AG08396 (cell line): Measurements from ENCODE around the gene ARHGAP4.
A peak's percentile ranks its signal among the peaks of the same experiment; 100 is the strongest.

Experiments used
- DNase-seq: peaks from one replicate; pipeline ENCODE4 v3.0.0; 2012; ENCODE audit warnings: low spot score, mixed read lengths

Gene ARHGAP4

DNA sequence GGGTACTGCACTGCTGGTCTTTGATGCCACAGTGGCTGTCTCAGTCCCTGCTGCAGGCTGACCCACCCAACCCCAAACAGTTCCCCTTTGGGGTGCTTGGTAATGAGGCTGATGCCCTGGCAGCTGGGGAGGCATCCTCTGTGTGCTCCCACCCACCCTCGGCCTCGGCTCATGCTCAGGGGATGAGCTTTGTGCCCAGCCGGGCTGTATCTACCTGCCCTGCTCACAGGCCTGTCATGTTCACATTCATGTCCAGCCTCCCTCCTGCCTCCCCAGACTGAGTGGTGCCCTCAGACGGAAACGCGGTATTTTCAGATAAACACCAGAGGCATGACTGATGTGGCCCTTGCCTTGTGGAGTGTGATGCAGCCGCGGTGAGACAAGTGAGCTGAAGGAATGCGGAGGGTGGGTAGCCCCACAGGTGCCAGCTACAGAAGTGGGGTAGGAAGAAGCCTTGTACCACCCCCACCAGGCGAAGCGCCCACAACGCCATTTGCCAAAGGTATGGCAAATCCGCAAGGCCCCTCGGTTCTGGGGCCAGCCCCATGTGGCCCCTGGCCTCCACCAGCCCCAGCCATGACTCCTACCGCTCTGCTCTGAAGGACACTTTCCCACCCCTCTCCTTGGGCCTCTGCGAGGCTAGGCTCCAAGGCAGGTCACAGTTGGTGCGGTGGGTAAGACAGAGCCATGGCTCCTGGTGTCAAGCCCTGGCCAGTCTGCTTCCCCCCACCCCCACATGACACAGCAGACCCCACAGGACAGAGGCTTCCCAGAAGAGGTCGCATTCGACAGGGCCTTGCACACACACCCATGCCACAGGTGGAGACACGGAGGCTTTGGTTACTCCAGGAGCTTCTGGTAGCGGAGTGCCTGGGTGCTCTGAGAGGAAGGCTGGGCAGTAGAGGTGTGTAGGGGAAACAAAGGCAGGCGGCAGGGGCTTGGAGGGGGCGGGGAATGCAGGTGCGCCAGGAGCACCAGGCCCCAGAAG, 20.2 kb upstream of the ARHGAP4 start:
- DNase-seq: no peak

DNA sequence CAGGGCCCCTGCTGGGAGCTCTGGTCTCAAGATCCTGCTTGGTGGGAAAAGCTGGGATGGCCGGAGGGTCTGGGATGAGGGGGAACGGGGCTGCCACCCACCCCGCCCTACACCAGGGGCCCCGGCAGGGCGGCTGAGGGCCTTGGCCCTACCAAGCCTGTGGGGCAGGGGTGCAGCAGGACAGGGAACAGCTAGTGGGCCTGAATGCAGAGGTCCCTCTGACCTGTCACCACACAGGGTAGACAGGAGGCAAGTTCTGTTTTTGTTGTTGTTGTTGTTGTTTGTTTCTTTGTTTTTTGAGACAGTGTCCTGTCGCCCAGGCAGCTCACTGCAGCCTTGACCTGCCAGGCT, 18.7 kb upstream of the ARHGAP4 start:
- DNase-seq: no peak

DNA sequence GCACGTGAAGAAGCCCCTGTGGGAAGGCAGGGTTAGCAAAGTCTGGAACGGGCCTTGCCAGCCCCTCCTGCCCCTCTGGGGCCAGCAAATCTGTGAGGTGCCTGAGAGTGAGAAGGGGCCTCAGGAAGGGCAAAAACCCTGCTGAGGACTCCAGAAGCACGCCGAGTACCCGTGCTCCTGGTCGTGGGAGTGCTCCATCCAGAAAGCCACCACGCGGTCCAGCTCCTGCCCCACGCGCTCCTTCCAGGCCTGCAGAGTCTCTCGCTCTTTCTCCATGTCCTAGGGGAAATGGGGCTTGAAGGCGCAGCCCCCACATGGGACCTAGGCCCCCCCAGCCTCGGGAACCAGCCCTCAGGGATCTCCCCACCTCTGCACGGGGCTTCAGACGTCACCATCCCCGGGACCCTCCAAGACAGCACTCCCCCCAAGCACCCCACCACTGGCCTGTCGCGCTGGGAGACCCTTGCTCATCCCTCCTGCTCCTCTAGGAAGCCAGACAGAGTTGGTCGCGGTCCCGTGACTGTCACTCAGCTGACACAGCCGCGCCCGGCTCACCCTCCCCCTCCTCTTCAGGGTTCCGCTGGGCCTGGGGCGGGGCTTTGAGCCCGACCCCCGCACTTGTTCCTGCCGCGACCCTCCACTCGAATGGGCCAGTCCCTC, 18.2 kb upstream of the ARHGAP4 start, which contains the start of gene RENBP:
Gene RENBP, minus strand, starts transcription at position 504 of the 660 bp plus-strand sequence. Its CDS starts 33 bp downstream, at position 471.
- DNase-seq: no peak

DNA sequence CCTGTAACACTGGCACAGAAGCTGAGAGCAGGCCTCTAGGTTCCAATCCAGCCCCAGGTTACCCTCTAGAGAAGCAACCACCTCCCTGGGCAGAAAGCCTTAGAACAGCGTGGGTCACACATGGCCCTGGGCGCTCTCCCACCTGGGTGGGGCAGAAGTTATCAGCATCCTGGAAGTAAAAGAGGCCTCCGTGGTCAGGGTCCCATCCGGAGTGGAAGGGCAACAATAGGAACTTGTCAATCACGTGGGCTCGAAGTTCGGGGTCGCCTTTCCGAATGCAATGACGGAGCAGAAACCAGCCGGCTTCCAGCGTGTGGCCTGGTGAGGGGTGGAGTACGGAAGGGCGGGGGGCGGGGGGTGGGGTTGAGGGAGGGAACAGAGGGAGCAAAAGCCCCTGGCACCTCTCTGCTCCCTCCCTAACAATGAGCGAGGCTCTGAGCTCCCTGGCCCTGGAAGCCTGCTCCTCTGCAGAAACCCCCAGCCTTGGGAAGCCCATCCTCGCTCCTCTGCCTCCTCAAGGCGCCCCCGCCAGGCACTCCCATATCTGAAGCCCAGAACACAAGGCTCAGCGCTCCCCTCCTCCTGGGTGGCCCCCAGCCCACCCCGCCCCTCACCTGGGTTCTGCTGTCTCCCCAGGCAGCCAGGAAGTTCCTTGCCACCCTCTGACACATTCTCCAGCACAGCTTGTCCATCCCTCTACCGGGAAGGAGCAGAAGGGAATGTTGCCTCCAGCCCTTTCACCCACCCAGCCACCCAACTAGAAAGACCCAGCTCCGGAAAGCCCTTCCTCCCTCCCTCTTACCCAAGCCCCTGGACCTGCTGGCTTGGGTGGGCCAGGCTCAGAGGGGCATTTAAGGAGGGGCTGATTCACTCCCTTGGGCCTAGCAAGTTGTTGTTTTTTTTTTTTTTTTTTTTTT, 15.5 kb upstream of the ARHGAP4 start:
- DNase-seq: no peak

DNA sequence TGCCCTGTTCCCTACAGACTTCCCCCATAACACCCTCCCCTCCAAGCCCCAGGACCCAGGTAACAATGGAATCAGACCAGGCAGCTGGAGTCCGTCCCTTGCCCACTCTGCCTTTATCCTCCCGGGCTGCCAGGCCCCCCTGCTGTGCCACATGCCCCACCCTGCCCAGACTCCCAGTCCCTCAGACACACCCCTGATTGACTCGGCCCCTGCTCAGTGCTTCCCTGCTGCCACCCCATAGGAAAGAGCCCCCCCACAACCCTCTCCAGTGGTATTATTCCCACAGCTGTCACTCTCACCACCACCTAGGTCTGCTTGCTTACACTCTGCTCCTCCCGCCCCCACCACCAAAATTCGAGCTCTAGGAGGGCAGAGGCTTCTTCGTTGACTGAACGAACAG, 13.5 kb upstream of the ARHGAP4 start:
- DNase-seq: no peak

DNA sequence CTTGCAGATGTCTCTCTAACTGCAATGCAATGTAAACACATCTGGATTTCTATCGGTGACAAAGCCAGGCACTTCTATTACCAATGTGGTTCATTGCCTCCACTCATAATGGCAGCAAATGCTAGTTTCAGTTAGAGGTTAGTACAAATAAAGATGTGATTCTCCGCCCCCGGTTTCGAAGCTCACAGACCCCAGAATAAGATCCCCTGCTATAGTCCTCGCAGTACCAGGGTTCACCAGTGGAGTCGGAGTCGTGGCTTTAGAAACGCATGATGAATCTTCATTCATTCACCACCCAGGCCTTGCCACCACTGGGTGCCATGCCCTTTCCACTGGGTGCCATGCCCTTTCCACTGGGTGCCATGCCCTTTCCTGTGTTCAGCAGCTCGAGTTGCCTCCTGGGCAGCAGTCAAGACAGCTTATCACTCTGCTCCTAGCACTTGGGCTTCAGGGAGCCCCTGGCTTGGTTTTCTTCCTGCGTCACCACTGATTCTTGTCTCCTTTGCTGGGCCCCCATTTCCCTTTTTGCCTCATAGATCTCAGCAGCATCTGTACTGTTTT, 12.2 kb upstream of the ARHGAP4 start:
- DNase-seq: no peak

DNA sequence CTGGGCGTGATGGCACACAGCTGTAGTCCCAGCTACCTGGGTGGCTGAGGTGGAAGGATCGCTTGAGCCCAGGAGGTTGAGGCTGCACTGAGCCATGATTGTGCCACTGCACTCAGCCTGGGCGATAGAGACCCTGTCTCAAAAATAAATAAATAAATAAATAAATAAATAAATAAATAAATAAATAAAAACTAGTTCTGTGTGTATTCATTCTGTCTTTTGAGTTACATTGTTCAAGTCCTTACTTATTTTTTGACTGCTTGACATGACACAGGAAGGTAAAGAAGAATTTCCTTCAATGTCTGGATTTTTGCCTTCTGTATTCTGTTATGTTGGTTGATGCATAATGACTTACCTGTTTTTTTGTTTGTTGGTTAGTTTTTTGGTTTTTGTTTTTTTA, 11.0 kb upstream of the ARHGAP4 start:
- DNase-seq: no peak

DNA sequence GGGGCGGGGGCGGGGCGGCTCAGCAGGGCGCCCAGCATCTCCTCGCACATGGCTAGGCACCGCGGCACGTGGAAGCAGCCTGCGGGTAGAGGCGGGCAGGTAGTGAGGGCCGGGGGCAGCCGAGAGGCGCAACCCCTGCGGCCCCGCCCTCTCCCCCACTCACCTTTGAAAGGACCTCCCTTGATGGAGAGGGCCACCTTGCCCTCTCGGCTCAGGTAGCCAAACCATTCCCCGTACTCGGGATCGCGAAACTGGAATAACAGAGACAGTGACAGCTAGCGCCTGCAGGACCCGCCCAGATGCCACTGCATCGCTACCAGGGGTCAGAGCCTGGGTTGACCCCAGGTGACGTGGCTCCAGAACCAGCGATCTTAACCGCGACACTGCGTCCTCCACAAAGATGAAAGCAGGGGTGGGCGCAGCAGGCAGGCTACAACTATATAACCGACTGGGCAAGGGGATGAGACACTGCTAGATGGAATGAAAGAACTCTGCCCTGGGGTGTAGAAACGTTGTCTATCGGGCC, 9.3 kb upstream of the ARHGAP4 start:
- no peak for DNase-seq

DNA sequence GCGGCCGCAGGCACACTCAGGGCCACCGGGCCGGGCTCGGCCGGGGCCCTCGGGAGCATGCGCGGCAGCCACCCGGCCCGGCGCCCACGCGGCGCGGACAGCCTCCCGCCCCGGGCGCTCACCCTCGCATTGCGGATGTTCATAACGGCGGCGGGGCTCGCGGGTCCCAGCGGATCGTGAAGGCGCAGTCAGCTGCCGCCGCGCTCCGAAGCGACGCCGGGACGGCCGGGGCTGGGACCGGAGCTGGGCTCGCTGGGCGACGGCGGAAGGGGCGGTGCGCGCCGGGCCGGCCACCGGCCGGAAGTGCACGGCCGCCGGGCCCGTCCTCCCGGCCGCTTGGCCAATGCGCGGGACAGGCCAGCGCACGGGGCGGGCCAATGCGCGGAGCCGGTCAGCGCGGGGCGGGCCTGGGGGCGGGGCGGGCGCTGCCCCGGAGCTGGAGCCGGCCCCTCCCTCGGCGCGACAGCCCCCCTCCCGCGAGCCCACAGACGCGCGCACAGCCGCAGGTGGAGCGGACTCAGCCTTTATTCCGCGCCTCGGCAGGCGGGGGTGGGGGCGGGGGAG, 8.8 kb upstream of the ARHGAP4 start, which contains the start of gene NAA10:
Gene NAA10, minus strand, starts transcription at position 276 of the 564 bp plus-strand sequence. Its CDS starts 133 bp downstream, at position 143.
- peak; percentile 95 for DNase-seq

DNA sequence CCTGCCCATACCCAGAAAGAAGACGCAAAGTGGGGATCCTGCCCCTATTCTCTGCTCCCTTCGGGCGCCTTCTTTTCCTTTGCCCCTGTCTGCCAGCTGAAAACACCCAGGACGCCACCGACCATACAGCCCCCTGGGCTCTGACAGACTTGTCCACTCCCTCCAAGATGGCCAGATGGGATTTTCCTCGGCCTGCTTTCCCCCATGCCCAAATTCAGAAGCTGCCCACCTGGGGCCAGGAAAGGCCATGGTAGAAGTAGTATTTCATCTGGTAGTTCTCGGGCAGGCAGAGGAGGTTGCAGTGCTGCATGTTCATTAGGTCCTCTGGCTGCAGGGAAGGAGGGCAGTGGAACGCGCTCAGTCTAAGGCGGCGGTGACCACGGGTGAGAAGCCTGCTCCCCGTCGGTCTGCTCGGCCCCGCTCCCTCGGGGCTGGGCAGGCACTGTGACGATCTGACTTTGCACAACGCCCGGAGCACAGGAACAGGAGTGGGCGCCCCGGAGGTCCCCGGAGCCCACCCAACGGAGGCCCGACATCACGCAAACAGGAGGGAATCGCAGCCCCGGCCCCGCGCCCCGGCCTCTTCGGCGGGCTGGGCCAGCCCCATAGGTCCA, 8.2 kb upstream of the ARHGAP4 start:
- no peak for DNase-seq

DNA sequence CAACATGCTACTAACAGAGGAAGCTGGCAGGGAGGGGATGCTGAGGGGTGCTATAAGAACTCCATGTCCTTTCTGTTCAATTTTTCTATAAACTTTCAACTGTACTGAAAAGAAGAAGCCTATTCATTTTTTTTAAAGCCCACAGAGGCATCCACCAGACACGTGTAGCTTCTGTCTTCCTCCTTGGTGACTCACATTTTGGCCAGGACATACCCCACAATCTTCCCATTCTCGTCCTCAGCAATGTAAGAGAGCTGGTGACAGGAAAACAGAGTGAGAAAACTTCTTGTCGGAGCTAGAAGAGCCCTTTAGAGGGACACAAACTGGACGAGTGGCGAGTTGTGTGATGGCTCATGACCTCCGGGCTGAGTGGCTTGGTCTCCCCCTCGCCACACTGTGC, 7.7 kb upstream of the ARHGAP4 start:
- DNase-seq: peak; percentile 59

DNA sequence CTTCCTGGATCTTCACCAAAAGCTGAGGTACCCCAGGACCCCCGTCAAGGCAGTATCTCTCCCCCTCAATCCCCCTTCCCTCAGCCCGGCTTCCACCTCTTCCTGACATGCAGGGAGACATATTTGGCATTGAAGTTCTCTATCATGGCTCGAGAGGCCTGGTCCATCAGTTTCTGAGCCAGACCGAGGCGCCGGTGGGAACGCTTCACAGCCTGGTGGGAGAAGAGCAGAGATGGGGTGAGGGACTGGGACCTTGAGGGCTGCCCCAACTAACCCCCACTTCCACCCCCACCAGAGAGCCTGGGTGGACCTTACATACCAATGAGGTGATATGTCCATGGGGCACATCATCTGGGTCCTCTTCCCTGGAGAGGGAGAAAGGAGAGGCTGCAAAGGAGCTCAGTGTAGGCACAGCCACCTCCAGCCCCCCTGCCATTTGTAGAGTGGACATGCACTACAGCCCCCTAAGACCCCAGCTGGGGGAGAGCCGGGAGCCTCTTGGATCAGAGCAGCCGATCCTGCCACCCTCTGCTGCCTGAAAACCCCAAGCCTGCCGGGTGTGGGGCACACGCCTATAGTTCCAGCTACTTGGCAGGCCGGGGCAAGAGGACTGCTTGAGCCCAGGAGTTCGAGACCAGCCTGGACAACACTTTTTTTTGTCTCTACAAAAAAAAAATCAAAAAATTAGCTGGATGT, 6.3 kb upstream of the ARHGAP4 start:
- DNase-seq: no peak

DNA sequence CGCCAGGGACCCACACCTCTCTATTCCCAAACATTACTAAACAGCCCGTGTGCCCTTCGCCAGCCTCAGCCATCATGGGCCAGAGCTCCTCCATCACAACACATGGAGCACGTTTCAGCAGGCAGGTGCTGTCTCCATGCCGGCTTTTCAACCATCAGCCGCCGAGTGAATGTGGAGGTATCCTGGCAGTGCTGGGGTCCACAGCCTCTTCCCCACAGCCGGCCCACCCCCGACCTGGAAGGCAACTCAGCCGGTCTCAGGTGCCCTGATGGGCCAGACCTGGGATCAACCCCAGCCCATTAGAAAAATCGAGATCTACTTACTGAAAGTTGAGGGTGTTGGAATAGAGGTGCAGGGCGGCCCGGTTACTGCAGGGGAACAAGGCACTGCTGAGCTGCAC, 5.7 kb upstream of the ARHGAP4 start:
- no peak for DNase-seq

DNA sequence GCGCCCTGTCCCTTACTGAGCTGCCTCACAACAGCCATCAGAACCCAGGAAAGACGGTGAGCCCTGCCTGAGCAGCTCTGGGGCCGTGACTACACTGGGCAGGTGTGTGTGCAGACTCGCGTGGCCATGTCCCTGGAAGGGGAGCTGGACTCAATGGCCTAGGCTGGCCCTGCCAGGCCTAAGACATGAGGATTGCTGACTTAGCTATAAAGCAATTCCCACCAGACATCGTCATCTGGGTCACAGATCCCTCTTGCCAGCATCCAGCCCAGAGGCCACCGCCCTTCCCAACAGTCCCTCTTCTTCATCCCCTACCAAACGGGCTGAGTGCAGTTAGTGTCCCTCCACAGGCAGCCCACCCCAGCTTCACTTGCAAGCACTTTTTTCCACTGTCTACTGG, 5.1 kb upstream of the ARHGAP4 start:
- DNase-seq: no peak

DNA sequence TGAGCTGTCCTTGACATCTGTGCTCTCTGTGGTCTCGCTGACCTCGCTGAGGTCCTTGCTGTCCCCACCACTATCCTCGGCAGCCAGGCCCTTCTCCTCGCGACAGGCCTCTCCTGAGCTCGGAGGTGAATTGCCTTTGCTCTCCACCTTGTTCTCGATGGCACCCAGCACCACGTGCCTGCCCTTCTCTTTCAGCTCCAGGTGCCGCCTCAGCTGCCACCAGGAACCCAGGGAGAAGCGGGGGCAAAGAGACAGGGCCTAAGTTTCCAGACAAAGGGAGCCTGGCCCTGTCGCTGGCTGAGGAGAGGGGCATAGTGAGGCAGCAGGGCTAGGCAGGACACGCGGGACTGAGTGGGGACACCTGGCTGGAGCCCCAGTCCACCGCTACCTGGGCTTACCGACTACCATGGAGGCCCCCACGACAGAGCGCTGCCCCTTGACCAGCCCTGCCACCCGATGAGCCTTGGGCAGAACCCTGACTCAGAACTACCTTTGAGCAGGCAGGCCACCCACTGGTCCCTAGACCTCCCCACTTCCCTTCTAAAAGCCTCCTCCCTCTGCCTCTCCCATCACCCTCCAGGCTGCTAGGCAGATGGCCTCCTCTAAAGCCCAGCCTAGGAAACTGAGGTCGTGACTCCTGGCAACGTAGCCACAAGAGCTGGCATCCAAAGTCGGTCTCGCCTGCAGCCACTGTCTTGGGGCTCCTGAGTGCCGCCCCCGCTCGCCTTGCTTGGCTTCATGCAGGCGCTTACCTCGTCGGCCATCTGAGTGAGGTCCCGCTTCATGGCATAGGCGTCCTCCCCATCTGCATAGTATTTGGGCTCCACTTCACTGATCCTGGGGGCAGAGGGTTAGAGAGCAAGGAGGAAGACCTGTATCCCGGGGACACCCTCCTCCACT, 4.2 kb upstream of the ARHGAP4 start:
- DNase-seq: no peak

DNA sequence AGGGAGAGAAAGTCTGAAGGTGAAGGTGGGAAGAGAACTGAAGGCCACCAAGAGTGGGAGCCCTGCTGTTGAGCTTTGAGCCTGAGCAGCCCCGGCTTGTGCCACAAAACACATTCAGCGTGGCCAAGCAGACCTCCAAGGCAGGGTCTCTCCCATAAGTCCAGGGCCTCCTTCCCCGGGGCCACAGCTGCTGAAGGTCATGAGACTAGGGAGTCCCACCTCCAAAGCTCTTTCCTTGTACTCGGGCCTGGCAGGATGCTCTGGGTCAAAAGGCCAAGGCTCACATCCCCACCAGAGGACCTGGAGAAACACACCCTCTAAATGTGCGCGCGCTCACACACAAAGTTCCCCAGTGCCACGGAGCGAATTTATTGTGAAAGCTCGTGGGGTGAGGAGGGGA, 3.5 kb upstream of the ARHGAP4 start:
- DNase-seq: no peak

DNA sequence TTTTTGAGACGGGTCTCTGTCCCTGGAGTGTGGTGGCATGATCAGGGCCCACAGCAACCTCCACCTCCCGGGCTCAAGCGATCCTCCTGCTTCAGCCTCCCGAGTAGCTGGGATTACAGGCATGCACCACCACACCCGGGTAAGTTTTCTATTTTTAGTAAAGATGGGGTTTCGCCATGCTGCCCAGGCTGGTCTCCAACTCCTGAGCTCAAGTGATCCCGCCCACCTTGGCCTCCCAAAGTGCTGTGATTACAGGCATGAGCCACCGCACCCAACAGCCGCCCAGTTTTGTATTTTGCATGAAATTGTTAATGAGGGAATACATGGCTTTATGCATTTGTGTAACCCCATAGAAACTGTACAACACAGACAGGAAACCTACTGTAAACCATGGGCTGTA, 2.8 kb upstream of the ARHGAP4 start:
- DNase-seq: no peak

DNA sequence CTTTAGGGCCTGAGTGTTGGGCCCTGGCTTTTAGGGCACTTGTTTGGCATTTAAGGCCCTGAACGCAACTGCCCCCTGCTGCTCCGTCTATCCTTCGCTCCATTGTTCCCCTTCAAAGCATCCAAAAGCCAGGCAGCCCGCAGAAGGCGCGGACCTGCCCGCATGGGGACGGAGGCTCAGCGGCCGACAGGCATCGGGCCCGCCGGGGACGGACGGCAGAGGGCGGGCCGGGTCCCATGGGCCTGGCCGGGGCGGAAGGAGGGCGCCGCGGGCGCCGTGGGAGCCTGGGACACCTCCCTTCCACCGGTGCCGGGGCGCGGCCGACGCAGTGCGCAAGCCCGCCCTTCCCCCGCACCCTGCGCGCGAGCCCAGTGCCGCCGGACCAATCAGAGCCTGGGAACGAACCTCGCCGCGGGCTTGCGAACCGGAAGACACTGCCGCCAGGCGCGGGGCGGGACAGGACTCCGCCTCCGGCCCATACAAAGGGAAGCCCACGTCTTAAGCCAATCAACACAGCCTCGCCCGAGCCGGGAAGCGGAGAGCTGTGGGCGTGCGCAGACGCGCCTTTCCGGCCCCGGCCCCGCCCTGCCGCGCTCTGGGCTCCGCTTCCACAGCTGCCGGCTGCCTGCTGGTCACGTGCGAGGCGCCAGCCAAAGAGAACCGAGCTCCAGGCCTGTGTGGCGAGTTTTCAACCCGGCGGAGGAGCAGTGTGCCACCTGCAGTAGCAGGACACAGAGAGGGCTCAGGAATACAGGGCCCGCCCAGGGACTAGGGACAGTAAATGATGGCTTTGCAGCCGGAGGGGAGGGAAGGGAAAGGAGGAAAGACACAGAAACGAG, 2.1 kb upstream of the ARHGAP4 start:
- DNase-seq: peak; percentile 96
